ENCODE measurements around the gene PLA2G12B.
"Not testable (repeated sequence)": the region's sequence is repeated elsewhere in the genome, so short reads cannot be mapped to it uniquely, and the experiment has no call there.

The PLA2G12B gene

DNA sequence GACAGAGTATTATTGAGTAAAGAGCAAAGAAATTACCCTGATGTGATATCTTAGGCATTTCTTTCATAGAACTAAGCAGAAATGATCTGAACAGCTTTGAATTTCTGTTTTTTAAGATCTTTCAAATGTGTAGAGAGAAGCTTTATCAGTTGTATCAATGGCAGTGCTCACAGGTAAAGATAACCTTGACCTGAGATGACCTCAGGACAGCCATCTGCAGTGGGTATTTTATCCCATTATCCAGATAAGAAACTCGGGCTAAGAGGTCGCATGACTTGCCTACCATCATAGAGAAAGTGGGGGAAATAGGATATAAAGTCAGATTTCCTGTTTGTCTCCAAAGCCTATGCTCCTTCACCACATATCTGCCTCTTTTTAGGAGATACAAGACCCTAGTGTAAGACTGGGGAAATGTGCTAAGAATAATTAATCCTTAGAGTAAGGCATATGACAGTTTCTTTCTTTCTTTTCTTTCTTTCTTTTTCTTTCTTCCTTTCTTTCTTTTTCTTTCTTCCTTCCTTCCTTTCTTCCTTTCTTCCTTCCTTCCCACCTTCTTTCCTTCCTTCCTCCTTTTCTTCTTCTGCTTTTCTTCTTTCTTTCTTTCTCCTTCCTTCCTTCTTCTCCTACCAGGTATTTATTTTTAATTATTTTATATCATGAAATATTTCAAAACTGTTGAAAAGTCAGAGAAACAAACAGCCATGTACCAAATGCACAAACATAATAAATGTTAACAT lies 10.9 kb downstream of the PLA2G12B start:
- no peak overlapping the region for H3K27ac ChIP-seq (ENCODE audit: low read depth, low read length)
- no peaks in the 10 kb centered on the region for H3K27me3 ChIP-seq (ENCODE audit: control insufficient read depth in 1 of 2, insufficient read depth in 2 of 2, low read length in 2 of 2)
- no peaks in the 10 kb centered on the region for H3K9me3 ChIP-seq (ENCODE audit: control insufficient read depth in 1 of 2, low read length in 2 of 2)
- H3K4me1 ChIP-seq (ENCODE audit: control insufficient read depth in 1 of 2, insufficient read depth in 2 of 2, low read length in 2 of 2) = no peaks in the 10 kb centered on the region
- no peak overlapping the region for H3K9ac ChIP-seq (ENCODE audit: low read depth in 1 of 2, low read length in 2 of 2)
- H3K4me3 ChIP-seq (ENCODE audit: low read depth in 1 of 2, low read length in 2 of 2) = no peak overlapping the region
- peaks cover 3 to 14% of the 10 kb centered on the region in 2 donors for H3K36me3 ChIP-seq (ENCODE audit: control insufficient read depth in 1 of 2, insufficient read depth in 2 of 2, low read length in 2 of 2)

DNA sequence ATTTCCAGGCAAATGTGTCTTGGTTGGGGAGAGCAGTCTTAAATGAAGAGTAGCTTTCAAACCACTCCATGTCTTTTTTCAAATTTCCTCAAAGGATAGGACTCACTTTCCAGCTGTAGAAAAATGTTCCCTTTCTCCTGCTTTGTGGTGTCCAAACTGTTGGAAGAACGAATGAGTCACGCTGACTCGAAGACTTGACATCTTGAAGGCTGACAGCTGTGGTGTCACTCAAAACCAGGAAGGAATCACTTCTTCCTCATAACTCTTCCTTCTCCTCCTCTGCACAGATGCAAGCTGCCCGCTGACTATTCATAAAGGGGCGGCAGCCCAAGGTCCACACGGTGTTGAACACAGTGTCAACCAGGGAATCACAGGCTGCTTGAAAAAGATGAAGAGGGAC lies 19.2 kb downstream of the PLA2G12B start:
- Histone ChIP-seq H3K27ac (ENCODE audit: low read depth, low read length) (no peak overlapping the region), H3K4me3 (ENCODE audit: low read depth in 1 of 2, low read length in 2 of 2) (no peak overlapping the region), H3K27me3 (ENCODE audit: control insufficient read depth in 1 of 2, insufficient read depth in 2 of 2, low read length in 2 of 2) (no peaks in the 10 kb centered on the region), H3K9ac (ENCODE audit: low read depth in 1 of 2, low read length in 2 of 2) (no peak overlapping the region), H3K9me3 (ENCODE audit: control insufficient read depth in 1 of 2, low read length in 2 of 2) (no peaks in the 10 kb centered on the region), H3K4me1 (ENCODE audit: control insufficient read depth in 1 of 2, insufficient read depth in 2 of 2, low read length in 2 of 2) (no peaks in the 10 kb centered on the region), H3K36me3 (ENCODE audit: control insufficient read depth in 1 of 2, insufficient read depth in 2 of 2, low read length in 2 of 2) (peaks cover 7 to 29% of the 10 kb centered on the region in 2 donors)

DNA sequence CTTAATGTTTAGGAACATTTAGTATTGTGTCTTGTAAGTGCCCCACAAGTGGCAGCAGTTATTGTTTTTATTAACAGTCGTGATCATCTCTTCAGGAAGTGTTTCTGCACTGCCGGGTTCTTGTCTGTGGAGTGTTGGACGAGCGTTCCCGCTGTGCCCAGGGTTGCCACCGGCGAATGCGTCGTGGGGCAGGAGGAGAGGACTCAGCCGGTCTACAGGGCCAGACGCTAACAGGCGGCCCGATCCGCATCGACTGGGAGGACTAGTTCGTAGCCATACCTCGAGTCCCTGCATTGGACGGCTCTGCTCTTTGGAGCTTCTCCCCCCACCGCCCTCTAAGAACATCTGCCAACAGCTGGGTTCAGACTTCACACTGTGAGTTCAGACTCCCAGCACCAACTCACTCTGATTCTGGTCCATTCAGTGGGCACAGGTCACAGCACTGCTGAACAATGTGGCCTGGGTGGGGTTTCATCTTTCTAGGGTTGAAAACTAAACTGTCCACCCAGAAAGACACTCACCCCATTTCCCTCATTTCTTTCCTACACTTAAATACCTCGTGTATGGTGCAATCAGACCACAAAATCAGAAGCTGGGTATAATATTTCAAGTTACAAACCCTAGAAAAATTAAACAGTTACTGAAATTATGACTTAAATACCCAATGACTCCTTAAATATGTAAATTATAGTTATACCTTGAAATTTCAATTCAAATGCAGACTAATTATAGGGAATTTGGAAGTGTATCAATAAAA lies 22.2 kb downstream of the PLA2G12B start:
- Histone ChIP-seq H3K27me3 (ENCODE audit: control insufficient read depth in 1 of 2, insufficient read depth in 2 of 2, low read length in 2 of 2) (no peaks in the 10 kb centered on the region), H3K4me1 (ENCODE audit: control insufficient read depth in 1 of 2, insufficient read depth in 2 of 2, low read length in 2 of 2) (no peaks in the 10 kb centered on the region), H3K9ac (ENCODE audit: low read depth in 1 of 2, low read length in 2 of 2) (no peak overlapping the region), H3K27ac (ENCODE audit: low read depth, low read length) (no peak overlapping the region), H3K36me3 (ENCODE audit: control insufficient read depth in 1 of 2, insufficient read depth in 2 of 2, low read length in 2 of 2) (peaks cover 3 to 20% of the 10 kb centered on the region in 2 donors), H3K9me3 (ENCODE audit: control insufficient read depth in 1 of 2, low read length in 2 of 2) (no peaks in the 10 kb centered on the region), H3K4me3 (ENCODE audit: low read depth in 1 of 2, low read length in 2 of 2) (no peak overlapping the region)

DNA sequence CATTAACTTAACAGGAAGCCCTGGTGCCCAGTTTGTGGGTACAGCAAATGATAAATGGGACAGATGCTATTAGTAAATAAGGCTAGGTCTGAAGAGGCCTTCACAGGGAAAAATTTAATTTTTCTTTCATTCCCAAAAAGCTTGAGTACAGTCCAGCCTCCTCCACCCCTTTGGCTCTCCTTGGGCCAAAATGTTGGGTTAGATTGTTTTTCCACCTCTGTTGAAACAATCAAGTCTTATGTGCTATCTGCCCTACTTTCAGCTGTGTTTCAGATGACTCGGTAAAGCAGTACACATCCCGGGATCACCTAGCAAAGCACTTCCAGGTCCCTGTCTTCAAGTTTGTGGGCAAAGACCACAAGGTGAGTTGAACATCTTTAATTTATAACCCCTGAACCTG lies 24.3 kb downstream of the PLA2G12B start:
- peaks cover 3 to 16% of the 10 kb centered on the region in 2 donors for H3K36me3 ChIP-seq (ENCODE audit: control insufficient read depth in 1 of 2, insufficient read depth in 2 of 2, low read length in 2 of 2)
- no peaks in the 10 kb centered on the region for H3K9me3 ChIP-seq (ENCODE audit: control insufficient read depth in 1 of 2, low read length in 2 of 2)
- H3K27ac ChIP-seq (ENCODE audit: low read depth, low read length) = no peak overlapping the region
- H3K9ac ChIP-seq (ENCODE audit: low read depth in 1 of 2, low read length in 2 of 2) = no peak overlapping the region
- no peaks in the 10 kb centered on the region for H3K27me3 ChIP-seq (ENCODE audit: control insufficient read depth in 1 of 2, insufficient read depth in 2 of 2, low read length in 2 of 2)
- H3K4me1 ChIP-seq (ENCODE audit: control insufficient read depth in 1 of 2, insufficient read depth in 2 of 2, low read length in 2 of 2) = no peaks in the 10 kb centered on the region
- no peak overlapping the region for H3K4me3 ChIP-seq (ENCODE audit: low read depth in 1 of 2, low read length in 2 of 2)

DNA sequence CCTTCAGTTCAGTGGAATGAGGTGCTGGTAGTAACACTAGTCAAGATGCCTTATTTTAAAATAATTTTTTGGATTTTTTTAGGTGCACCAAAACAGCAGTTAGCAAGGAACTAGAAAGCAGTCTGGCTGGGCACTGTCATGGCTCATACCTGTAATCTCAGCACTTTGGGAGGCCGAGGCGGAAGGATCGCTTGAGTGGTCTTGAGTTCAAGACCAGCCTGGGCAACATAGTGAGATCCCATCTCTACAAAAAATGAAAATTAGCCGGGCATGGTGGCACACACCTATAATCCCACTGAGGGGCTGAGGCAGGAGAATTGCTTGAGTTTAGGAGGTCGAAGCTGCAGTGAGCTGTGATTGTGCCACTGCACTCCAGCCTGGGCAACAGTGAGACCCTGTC lies 25.8 kb downstream of the PLA2G12B start:
- H3K36me3 ChIP-seq (ENCODE audit: control insufficient read depth in 1 of 2, insufficient read depth in 2 of 2, low read length in 2 of 2) = peaks cover 3 to 8% of the 10 kb centered on the region in 2 donors
- no peaks in the 10 kb centered on the region for H3K27me3 ChIP-seq (ENCODE audit: control insufficient read depth in 1 of 2, insufficient read depth in 2 of 2, low read length in 2 of 2)
- H3K4me1 ChIP-seq (ENCODE audit: control insufficient read depth in 1 of 2, insufficient read depth in 2 of 2, low read length in 2 of 2) = no peaks in the 10 kb centered on the region
- no peak overlapping the region for H3K27ac ChIP-seq (ENCODE audit: low read depth, low read length)
- no peaks in the 10 kb centered on the region for H3K9me3 ChIP-seq (ENCODE audit: control insufficient read depth in 1 of 2, low read length in 2 of 2)
- no peak overlapping the region for H3K9ac ChIP-seq (ENCODE audit: low read depth in 1 of 2, low read length in 2 of 2)
- no peak overlapping the region for H3K4me3 ChIP-seq (ENCODE audit: low read depth in 1 of 2, low read length in 2 of 2)

DNA sequence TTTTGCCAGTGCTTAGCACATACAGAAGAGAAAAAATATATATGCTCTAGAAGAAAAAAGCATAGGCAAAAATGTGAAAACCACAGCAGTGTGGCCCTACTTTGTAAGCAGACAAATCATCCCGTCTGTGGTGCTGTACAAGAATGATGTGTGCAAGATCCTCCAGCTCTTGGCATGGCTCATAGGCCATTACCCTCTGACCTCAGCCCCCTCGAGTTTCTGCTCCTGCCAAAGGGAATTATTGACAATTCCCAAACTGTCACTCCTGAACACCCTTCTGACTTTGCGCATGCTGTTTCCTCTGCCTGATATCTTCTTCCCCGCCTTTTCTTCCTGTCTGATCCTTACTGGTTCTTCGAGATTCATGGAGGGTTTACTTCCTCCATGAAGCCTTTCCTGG lies 27.1 kb downstream of the PLA2G12B start:
- Histone ChIP-seq H3K4me1 (ENCODE audit: control insufficient read depth in 1 of 2, insufficient read depth in 2 of 2, low read length in 2 of 2) (no peaks in the 10 kb centered on the region), H3K36me3 (ENCODE audit: control insufficient read depth in 1 of 2, insufficient read depth in 2 of 2, low read length in 2 of 2) (peaks cover 1 to 8% of the 10 kb centered on the region in 2 donors), H3K27ac (ENCODE audit: low read depth, low read length) (no peak overlapping the region), H3K9ac (ENCODE audit: low read depth in 1 of 2, low read length in 2 of 2) (no peak overlapping the region), H3K27me3 (ENCODE audit: control insufficient read depth in 1 of 2, insufficient read depth in 2 of 2, low read length in 2 of 2) (no peaks in the 10 kb centered on the region), H3K4me3 (ENCODE audit: low read depth in 1 of 2, low read length in 2 of 2) (no peak overlapping the region), H3K9me3 (ENCODE audit: control insufficient read depth in 1 of 2, low read length in 2 of 2) (no peaks in the 10 kb centered on the region)

DNA sequence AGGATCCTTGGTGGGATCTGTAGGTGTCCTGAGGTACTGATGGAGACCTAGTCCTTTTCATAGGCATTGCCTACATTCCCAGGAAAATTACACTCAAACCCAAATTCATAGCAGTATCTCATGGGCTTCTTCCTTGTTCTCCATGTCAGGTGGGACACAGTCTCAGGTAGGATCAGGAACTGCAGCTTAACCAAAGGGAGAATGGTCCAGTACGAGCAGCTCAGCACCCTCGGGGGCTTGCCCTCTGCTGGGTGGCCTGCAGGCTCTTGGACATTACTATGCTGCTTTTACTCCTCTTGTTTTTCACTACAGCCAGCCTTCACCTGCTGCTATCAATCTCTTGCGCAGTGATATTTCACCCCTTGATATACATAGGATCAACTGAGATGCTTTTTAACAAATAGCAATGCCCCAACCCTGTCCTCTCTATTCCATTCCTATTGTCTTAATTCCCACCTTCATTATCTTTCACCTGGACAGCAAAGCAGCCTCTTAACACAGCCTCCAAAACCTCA lies 28.6 kb downstream of the PLA2G12B start:
- no peak overlapping the region for H3K9ac ChIP-seq (ENCODE audit: low read depth in 1 of 2, low read length in 2 of 2)
- H3K4me3 ChIP-seq (ENCODE audit: low read depth in 1 of 2, low read length in 2 of 2) = no peak overlapping the region
- H3K9me3 ChIP-seq (ENCODE audit: control insufficient read depth in 1 of 2, low read length in 2 of 2) = peaks cover 0 to 3% of the 10 kb centered on the region in 2 donors
- no peak overlapping the region for H3K27ac ChIP-seq (ENCODE audit: low read depth, low read length)
- H3K4me1 ChIP-seq (ENCODE audit: control insufficient read depth in 1 of 2, insufficient read depth in 2 of 2, low read length in 2 of 2) = no peaks in the 10 kb centered on the region
- H3K36me3 ChIP-seq (ENCODE audit: control insufficient read depth in 1 of 2, insufficient read depth in 2 of 2, low read length in 2 of 2) = no peaks in the 10 kb centered on the region
- H3K27me3 ChIP-seq (ENCODE audit: control insufficient read depth in 1 of 2, insufficient read depth in 2 of 2, low read length in 2 of 2) = no peaks in the 10 kb centered on the region

DNA sequence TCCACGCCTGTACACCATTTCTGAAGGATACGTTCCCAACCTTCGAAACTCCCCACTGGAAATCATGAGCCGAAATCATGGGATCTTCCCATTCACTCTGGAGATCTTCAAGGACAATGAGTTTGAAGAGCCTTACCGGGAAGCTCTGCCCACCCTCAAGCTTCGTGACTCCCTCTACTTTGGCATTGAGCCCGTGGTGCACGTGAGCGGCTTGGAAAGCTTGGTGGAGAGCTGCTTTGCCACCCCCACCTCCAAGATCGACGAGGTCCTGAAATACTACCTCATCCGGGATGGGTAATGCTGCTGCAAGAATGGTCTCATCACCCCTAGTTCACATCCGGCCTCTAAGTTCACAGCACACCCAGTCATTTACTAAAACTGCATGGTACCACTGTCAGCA lies 30.3 kb downstream of the PLA2G12B start:
- Histone ChIP-seq H3K27me3 (ENCODE audit: control insufficient read depth in 1 of 2, insufficient read depth in 2 of 2, low read length in 2 of 2) (no peaks in the 10 kb centered on the region), H3K4me1 (ENCODE audit: control insufficient read depth in 1 of 2, insufficient read depth in 2 of 2, low read length in 2 of 2) (no peaks in the 10 kb centered on the region), H3K27ac (ENCODE audit: low read depth, low read length) (no peak overlapping the region), H3K9ac (ENCODE audit: low read depth in 1 of 2, low read length in 2 of 2) (no peak overlapping the region), H3K9me3 (ENCODE audit: control insufficient read depth in 1 of 2, low read length in 2 of 2) (peaks cover 0 to 3% of the 10 kb centered on the region in 2 donors), H3K4me3 (ENCODE audit: low read depth in 1 of 2, low read length in 2 of 2) (no peak overlapping the region), H3K36me3 (ENCODE audit: control insufficient read depth in 1 of 2, insufficient read depth in 2 of 2, low read length in 2 of 2) (no peaks in the 10 kb centered on the region)

DNA sequence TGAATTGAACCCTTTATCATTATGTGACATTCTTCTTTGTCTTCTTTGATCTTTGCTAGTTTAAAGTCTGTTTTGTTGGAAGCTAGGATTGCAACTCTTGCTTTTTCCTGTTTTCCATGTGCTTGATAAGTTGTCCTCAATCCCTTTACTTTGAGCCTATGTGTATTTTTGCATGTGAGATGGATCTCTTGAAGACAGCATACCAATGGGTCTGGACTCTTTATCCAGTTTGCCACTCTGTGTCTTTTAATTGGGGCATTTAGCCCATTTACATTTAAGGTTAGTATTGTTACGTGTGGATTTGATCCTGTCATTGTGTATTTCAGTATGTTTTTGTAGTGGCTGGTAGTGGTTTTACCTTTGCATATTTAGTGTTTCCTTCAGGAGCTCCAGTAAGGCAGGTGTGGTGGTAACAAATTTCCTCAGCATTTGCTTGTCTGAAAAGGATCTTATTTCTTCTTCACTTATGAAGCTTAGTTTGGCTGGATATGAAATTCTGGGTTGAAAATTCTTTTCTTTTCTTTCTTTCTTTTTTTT lies 33.4 kb downstream of the PLA2G12B start:
- not testable (repeated sequence) for H3K9ac ChIP-seq (ENCODE audit: low read depth in 1 of 2, low read length in 2 of 2); H3K9me3 ChIP-seq (ENCODE audit: control insufficient read depth in 1 of 2, low read length in 2 of 2); H3K4me1 ChIP-seq (ENCODE audit: control insufficient read depth in 1 of 2, insufficient read depth in 2 of 2, low read length in 2 of 2); H3K4me3 ChIP-seq (ENCODE audit: low read depth in 1 of 2, low read length in 2 of 2); H3K27me3 ChIP-seq (ENCODE audit: control insufficient read depth in 1 of 2, insufficient read depth in 2 of 2, low read length in 2 of 2); H3K36me3 ChIP-seq (ENCODE audit: control insufficient read depth in 1 of 2, insufficient read depth in 2 of 2, low read length in 2 of 2); H3K27ac ChIP-seq (ENCODE audit: low read depth, low read length)

DNA sequence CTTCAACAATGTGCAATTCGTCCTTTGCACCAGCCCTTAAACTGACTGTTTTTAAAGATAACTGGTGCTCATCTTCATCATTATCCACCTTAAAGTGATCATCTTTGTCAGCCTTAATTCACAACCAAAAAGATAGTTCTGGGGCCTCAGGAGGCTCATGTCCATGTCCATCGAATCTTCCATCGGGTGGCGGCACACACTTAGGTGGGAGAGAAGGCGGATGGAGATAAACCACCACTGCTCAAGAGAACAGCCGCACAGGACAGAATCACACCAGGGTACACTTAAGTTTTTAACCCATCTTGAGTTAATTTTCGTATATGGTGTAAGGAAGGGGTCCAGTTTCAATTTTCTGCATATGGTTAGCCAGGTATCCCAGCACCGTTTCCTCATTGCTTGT lies 36.3 kb downstream of the PLA2G12B start:
- Histone ChIP-seq H3K4me3 (ENCODE audit: low read depth in 1 of 2, low read length in 2 of 2) (no peak overlapping the region), H3K36me3 (ENCODE audit: control insufficient read depth in 1 of 2, insufficient read depth in 2 of 2, low read length in 2 of 2) (no peaks in the 10 kb centered on the region), H3K27ac (ENCODE audit: low read depth, low read length) (no peak overlapping the region), H3K4me1 (ENCODE audit: control insufficient read depth in 1 of 2, insufficient read depth in 2 of 2, low read length in 2 of 2) (no peaks in the 10 kb centered on the region), H3K9me3 (ENCODE audit: control insufficient read depth in 1 of 2, low read length in 2 of 2) (peaks cover 0 to 3% of the 10 kb centered on the region in 2 donors), H3K9ac (ENCODE audit: low read depth in 1 of 2, low read length in 2 of 2) (no peak overlapping the region), H3K27me3 (ENCODE audit: control insufficient read depth in 1 of 2, insufficient read depth in 2 of 2, low read length in 2 of 2) (no peaks in the 10 kb centered on the region)
